B cell (primary cell): ENCODE measurements around the gene MRTFB. TPM values are rescaled to one million over a fixed set of nuclear protein-coding genes. Genes with fewer than 3 reads are reported as not detected.

Experiments used
- ATAC-seq: fragments of 200-7000 bp; cut with Tn5 transposase; one replicate; pipeline ENCODE4 v1.10.0; 2021; ENCODE audit warnings: low read depth, mild to moderate bottlenecking, moderate number of reproducible peaks, moderate library complexity
- CTCF ChIA-PET: fragments of 350-600 bp; sonication (Branson Sonifier 250); formaldehyde crosslinking; loops from one replicate; lab custom pipeline; 2021; ENCODE audit warnings: antibody characterized with exemption, inconsistent platforms; lab: Charles Lee
- POLR2A ChIA-PET: fragments of 350-600 bp; sonication (Branson Sonifier 250); formaldehyde crosslinking; loops from one replicate; lab custom pipeline; 2021; ENCODE audit warnings: antibody characterized with exemption; lab: Charles Lee
- DNase-seq: peaks from one replicate; pipeline ENCODE4 v3.0.0; 2013
- H2AFZ ChIP-seq: 2 replicates; pipeline ENCODE4 v1.6.1; 2012; ENCODE audit warnings: mild to moderate bottlenecking, low read depth, low read length; ENCODE audit not compliant: insufficient read depth, poor library complexity, severe bottlenecking
- H3K27ac ChIP-seq, 2 donors: 1 replicate in 1 of 2; 2 replicates in 1 of 2; pipeline ENCODE4 v1.5.1; 2012 to 2013; ENCODE audit warnings: low read length in 2 of 2, mild to moderate bottlenecking in 2 of 2, moderate library complexity in 1 of 2
- H3K27me3 ChIP-seq, 4 experiments: fragments of 200-600 bp in 1 of 4; sonication (generic) in 1 of 4; replicated peaks in 1 of 4; 1 replicate in 2 of 4; 2 replicates in 2 of 4; pipeline versions ENCODE4 v1.6.1 to v1.7.0; 2013 to 2016; ENCODE audit warnings: low read length in 3 of 4, mild to moderate bottlenecking in 2 of 4, mixed read lengths in 1 of 4, moderate library complexity in 1 of 4; ENCODE audit not compliant: insufficient read depth in 4 of 4, control insufficient read depth in 3 of 4; ENCODE audit errors: control extremely low read depth in 1 of 4
- H3K36me3 ChIP-seq, 2 experiments: replicated peaks in 1 of 2; 1 replicate in 1 of 2; 2 replicates in 1 of 2; pipeline versions ENCODE4 v1.6.1 to v1.7.1; 2013; ENCODE audit warnings: low read length in 1 of 2; ENCODE audit not compliant: insufficient read depth in 2 of 2, control insufficient read depth in 1 of 2; ENCODE audit errors: control extremely low read depth in 1 of 2, extremely low read depth in 1 of 2
- H3K4me1 ChIP-seq, 2 donors: fragments of 200-600 bp in 1 of 2; sonication (generic) in 1 of 2; 1 replicate in 1 of 2; 2 replicates in 1 of 2; pipeline versions ENCODE4 v1.5.1 to v1.6.1; 2013 to 2017; ENCODE audit warnings: low read length in 2 of 2; ENCODE audit not compliant: control insufficient read depth in 2 of 2, insufficient read depth in 2 of 2
- H3K4me2 ChIP-seq: replicated peaks from 2 replicates; pipeline ENCODE3; 2012; ENCODE audit warnings: mild to moderate bottlenecking, low read depth, low read length; ENCODE audit not compliant: poor library complexity, severe bottlenecking
- H3K4me3 ChIP-seq, 5 experiments: fragments of 200-600 bp in 1 of 5; sonication (generic) in 1 of 5; 1 replicate in 3 of 5; 2 replicates in 2 of 5; pipeline versions ENCODE4 v1.5.1 to v1.7.0; 2011 to 2016; ENCODE audit warnings: low read length in 4 of 5, mild to moderate bottlenecking in 4 of 5, low read depth in 2 of 5, control low read depth in 1 of 5, moderate library complexity in 1 of 5; ENCODE audit not compliant: insufficient read depth in 1 of 5; ENCODE audit errors: control extremely low read depth in 1 of 5, extremely low read depth in 1 of 5
- H3K79me2 ChIP-seq: fragments of 200-600 bp; sonication (generic); one replicate; pipeline ENCODE4 v1.6.0; 2016; ENCODE audit warnings: low read length; ENCODE audit not compliant: control insufficient read depth, insufficient read depth
- H3K9ac ChIP-seq: fragments of 200-600 bp; sonication (generic); 2 replicates; pipeline ENCODE4 v1.6.1; 2017; ENCODE audit warnings: mild to moderate bottlenecking, low read length, moderate library complexity
- H3K9me3 ChIP-seq, 3 donors: one replicate each; pipeline versions ENCODE4 v1.6.1 to v1.7.1; 2013; ENCODE audit warnings: low read length in 2 of 3; ENCODE audit not compliant: control insufficient read depth in 2 of 3, insufficient read depth in 1 of 3; ENCODE audit errors: control extremely low read depth in 1 of 3
- H4K20me1 ChIP-seq: 2 replicates; pipeline ENCODE4 v1.6.0; 2012; ENCODE audit warnings: mild to moderate bottlenecking, low read length; ENCODE audit not compliant: insufficient read depth, control insufficient read depth, poor library complexity, severe bottlenecking
- H3K27ac Mint-ChIP-seq: one replicate; pipeline ENCODE4 v1.8.0; 2021; ENCODE audit warnings: mixed read lengths
- H3K27me3 Mint-ChIP-seq: one replicate; pipeline ENCODE4 v1.8.0; 2021; ENCODE audit warnings: mixed read lengths
- H3K4me1 Mint-ChIP-seq: one replicate; pipeline ENCODE4 v1.8.0; 2021; ENCODE audit warnings: mixed read lengths
- H3K4me3 Mint-ChIP-seq: one replicate; pipeline ENCODE4 v1.8.0; 2021; ENCODE audit warnings: mixed read lengths
- H3K9me3 Mint-ChIP-seq: one replicate; pipeline ENCODE4 v1.8.0; 2022; ENCODE audit warnings: mixed read lengths; ENCODE audit not compliant: insufficient read depth
- CTCF ChIP-seq: fragments of 200-600 bp; IDR thresholded peaks from one replicate; pipeline ENCODE4 v1.8.0; 2022; ENCODE audit warnings: antibody characterized with exemption, mild to moderate bottlenecking
- EZH2 ChIP-seq: IDR thresholded peaks from 2 replicates; pipeline ENCODE4 v1.6.1; 2012; ENCODE audit warnings: borderline replicate concordance, low read depth, mild to moderate bottlenecking, moderate library complexity, low read length; ENCODE audit not compliant: insufficient read depth, poor library complexity, severe bottlenecking
- WGBS: methylation state at CpG from one replicate; pipeline ENCODE4 v1.1.5; 2013; ENCODE audit warnings: missing lambda C conversion rate; ENCODE audit not compliant: insufficient coverage; 5-methylcytosine and 5-hydroxymethylcytosine counted together
- intact Hi-C: fragments of 100-400 bp; cut with micrococcal nuclease; formaldehyde crosslinking; loops from one replicate; pipeline ENCODE4 v1.10.0; 2022
- polyA plus RNA-seq: library from polyadenylated mRNA; depleted of rRNA; stranded (reverse); fragments of >200 nt; gene quantifications from 2 replicates; pipeline ENCODE4 v1.2.3, GENCODE V29; 2012
- total RNA-seq, 2 donors: library from RNA; stranded (reverse); fragments of 120-200 nt in 1 of 2; gene quantifications; 1 replicate in 1 of 2; 2 replicates in 1 of 2; pipeline versions ENCODE4 v1.2.3 to v1.2.4, GENCODE V29; 2013 to 2022

The MRTFB gene
- total and polyA plus RNA-seq, 2 donors (not counting 1 experiment from before 2014, with no cell fraction given), result 6.6 to 39.5 TPM

GRCh38 chr16:14035092-14035491 is 36.0 kb upstream of the MRTFB start:
- ATAC-seq (no peak), DNase-seq (no peak)
- TF ChIP-seq EZH2 (no peak), CTCF (no peak)
- H3K9me3 ChIP-seq, result peaks cover 0 to 9% (median 3%) of the 10 kb centered on the region in 3 donors
- intact Hi-C loops, result no loop called here
- H3K4me1 Mint-ChIP-seq, result no peaks in the 10 kb centered on the region
- no peaks in the 10 kb centered on the region for H3K79me2 ChIP-seq
- no peaks in the 10 kb centered on the region for H3K27me3 ChIP-seq
- 94% methylated on average over 2 of the region's 5 CpGs for WGBS
- H3K4me3 Mint-ChIP-seq, result no peak overlapping the region
- H3K4me1 ChIP-seq, result no peaks in the 10 kb centered on the region
- no peaks in the 10 kb centered on the region for H3K36me3 ChIP-seq
- H3K9me3 Mint-ChIP-seq, result peaks cover 6% of the 10 kb centered on the region
- no peak overlapping the region for H3K4me3 ChIP-seq
- H3K27me3 Mint-ChIP-seq, result no peaks in the 10 kb centered on the region
- no peak overlapping the region for H2AFZ ChIP-seq
- H4K20me1 ChIP-seq, result no peaks in the 10 kb centered on the region
- no peak overlapping the region for H3K27ac Mint-ChIP-seq
- CTCF ChIA-PET, result no interaction called here
- H3K9ac ChIP-seq, result no peak overlapping the region
- POLR2A ChIA-PET, result no interaction called here
- no peak overlapping the region for H3K4me2 ChIP-seq
- no peak overlapping the region for H3K27ac ChIP-seq

GRCh38 chr16:14036889-14037288 is 34.2 kb upstream of the MRTFB start:
- peaks cover 6% of the 10 kb centered on the region for H3K9me3 Mint-ChIP-seq
- CTCF ChIA-PET, result no interaction called here

More at GRCh38 chr16:14036889-14037288, 34.2 kb upstream of the MRTFB start:
- Histone ChIP-seq H4K20me1 (no peaks in the 10 kb centered on the region), H3K36me3 (no peaks in the 10 kb centered on the region), H3K27ac (no peak overlapping the region), H3K27me3 (no peaks in the 10 kb centered on the region), H3K4me2 (no peak overlapping the region), H2AFZ (no peak overlapping the region), H3K4me1 (no peaks in the 10 kb centered on the region), H3K4me3 (no peak overlapping the region), H3K9ac (no peak overlapping the region), H3K9me3 (peaks cover 0 to 9% (median 3%) of the 10 kb centered on the region in 3 donors), H3K79me2 (no peaks in the 10 kb centered on the region)
- H3K27ac Mint-ChIP-seq, result no peak overlapping the region
- TF ChIP-seq EZH2 (no peak), CTCF (no peak)
- H3K27me3 Mint-ChIP-seq, result no peaks in the 10 kb centered on the region
- POLR2A ChIA-PET, result no interaction called here
- ATAC-seq, result no peak
- DNase-seq, result no peak
- WGBS, result 97% methylated on average over 7 of the region's 7 CpGs
- intact Hi-C loops, result no loop called here
- H3K4me3 Mint-ChIP-seq, result no peak overlapping the region
- no peaks in the 10 kb centered on the region for H3K4me1 Mint-ChIP-seq
